Measurements from ENCODE around the gene POFUT2. TPM values are rescaled to one million over a fixed set of nuclear protein-coding genes. Genes with fewer than 3 reads are reported as not detected.

Gene POFUT2
- total RNA-seq, 1 donor from 2014 or later, result 62.5 TPM

GRCh38 chr21:45251635-45252447 lies 35.9 kb downstream of the POFUT2 start:
- Mint-ChIP-seq H3K27me3 (ENCODE audit: low read depth) (peaks cover 11% of the 10 kb centered on the region), H3K36me3 (no peaks in the 10 kb centered on the region)

GRCh38 chr21:45250914-45251634 lies 36.6 kb downstream of the POFUT2 start:
- DNase-seq (ENCODE audit: low spot score in 2 of 2, unreplicated experiment in 2 of 2), result no peak
- peaks cover 11% of the 10 kb centered on the region for H3K4me1 Mint-ChIP-seq
- H3K4me3 Mint-ChIP-seq, result no peak overlapping the region
- no peak overlapping the region for H3K27ac Mint-ChIP-seq
- H3K27me3 Mint-ChIP-seq (ENCODE audit: low read depth), result peaks cover 11% of the 10 kb centered on the region
- TF ChIP-seq CTCF (IDR thresholded peaks at IDR 0.05; ENCODE audit: unreplicated experiment), result no peak
- no peaks in the 10 kb centered on the region for H3K36me3 Mint-ChIP-seq
- peaks cover 11% of the 10 kb centered on the region for H3K9me3 Mint-ChIP-seq

More at GRCh38 chr21:45251635-45252447, 35.9 kb downstream of the POFUT2 start:
- TF ChIP-seq CTCF (IDR thresholded peaks at IDR 0.05; ENCODE audit: unreplicated experiment), result no peak
- Mint-ChIP-seq H3K9me3 (peaks cover 11% of the 10 kb centered on the region), H3K27ac (no peak overlapping the region), H3K4me3 (no peak overlapping the region), H3K4me1 (peaks cover 12% of the 10 kb centered on the region)
- peak in 1 of 2 experiments; percentile 29 for DNase-seq (ENCODE audit: low spot score in 2 of 2, unreplicated experiment in 2 of 2)

- Mint-ChIP-seq H3K4me1 (peaks cover 11% of the 10 kb centered on the region), H3K9me3 (peaks cover 11% of the 10 kb centered on the region), H3K36me3 (no peaks in the 10 kb centered on the region), H3K4me3 (no peak overlapping the region), H3K27ac (no peak overlapping the region), H3K27me3 (ENCODE audit: low read depth) (peaks cover 11% of the 10 kb centered on the region)
- DNase-seq (ENCODE audit: low spot score in 2 of 2, unreplicated experiment in 2 of 2), result no peak
- TF ChIP-seq CTCF (IDR thresholded peaks at IDR 0.05; ENCODE audit: unreplicated experiment), result no peak
Observed at GRCh38 chr21:45250272-45250671, 37.4 kb downstream of the POFUT2 start.

- Mint-ChIP-seq H3K27ac (no peak overlapping the region), H3K4me1 (peaks cover 11% of the 10 kb centered on the region), H3K36me3 (no peaks in the 10 kb centered on the region), H3K9me3 (peaks cover 11% of the 10 kb centered on the region), H3K4me3 (no peak overlapping the region), H3K27me3 (ENCODE audit: low read depth) (peaks cover 9% of the 10 kb centered on the region)
- no peak for TF ChIP-seq CTCF (IDR thresholded peaks at IDR 0.05; ENCODE audit: unreplicated experiment)
- DNase-seq (ENCODE audit: low spot score in 2 of 2, unreplicated experiment in 2 of 2), result no peak
Observed at GRCh38 chr21:45249626-45250025, 38.1 kb downstream of the POFUT2 start.

GRCh38 chr21:45248893-45249381 lies 38.8 kb downstream of the POFUT2 start:
- no peak overlapping the region for H3K27ac Mint-ChIP-seq
- H3K27me3 Mint-ChIP-seq (ENCODE audit: low read depth), result peaks cover 9% of the 10 kb centered on the region
- peaks cover 18% of the 10 kb centered on the region for H3K9me3 Mint-ChIP-seq
- peak in 1 of 2 experiments; percentile 33 for DNase-seq (ENCODE audit: low spot score in 2 of 2, unreplicated experiment in 2 of 2)
- peaks cover 11% of the 10 kb centered on the region for H3K4me1 Mint-ChIP-seq
- TF ChIP-seq CTCF (IDR thresholded peaks at IDR 0.05; ENCODE audit: unreplicated experiment), result no peak
- H3K4me3 Mint-ChIP-seq, result peak overlapping the region; percentile 31
- peaks cover 5% of the 10 kb centered on the region for H3K36me3 Mint-ChIP-seq
